Activated naive CD8-positive, alpha-beta T cell (primary cell): ENCODE data around the gene PALM3.

Experiments
- H3K27ac Mint-ChIP-seq: one replicate; pipeline ENCODE4 v1.8.0; 2021; ENCODE audit warnings: mixed read lengths
- H3K27me3 Mint-ChIP-seq: one replicate; pipeline ENCODE4 v1.8.0; 2021; ENCODE audit warnings: mixed read lengths
- H3K36me3 Mint-ChIP-seq: one replicate; pipeline ENCODE4 v1.8.0; 2021; ENCODE audit warnings: mixed read lengths
- H3K4me1 Mint-ChIP-seq: one replicate; pipeline ENCODE4 v1.8.0; 2021; ENCODE audit warnings: low read depth, mixed read lengths
- H3K4me3 Mint-ChIP-seq: one replicate; pipeline ENCODE4 v1.8.0; 2021; ENCODE audit warnings: mild to moderate bottlenecking, mixed read lengths
- H3K9me3 Mint-ChIP-seq: one replicate; pipeline ENCODE4 v1.8.0; 2021; ENCODE audit warnings: low read depth, mixed read lengths

The PALM3 gene

DNA sequence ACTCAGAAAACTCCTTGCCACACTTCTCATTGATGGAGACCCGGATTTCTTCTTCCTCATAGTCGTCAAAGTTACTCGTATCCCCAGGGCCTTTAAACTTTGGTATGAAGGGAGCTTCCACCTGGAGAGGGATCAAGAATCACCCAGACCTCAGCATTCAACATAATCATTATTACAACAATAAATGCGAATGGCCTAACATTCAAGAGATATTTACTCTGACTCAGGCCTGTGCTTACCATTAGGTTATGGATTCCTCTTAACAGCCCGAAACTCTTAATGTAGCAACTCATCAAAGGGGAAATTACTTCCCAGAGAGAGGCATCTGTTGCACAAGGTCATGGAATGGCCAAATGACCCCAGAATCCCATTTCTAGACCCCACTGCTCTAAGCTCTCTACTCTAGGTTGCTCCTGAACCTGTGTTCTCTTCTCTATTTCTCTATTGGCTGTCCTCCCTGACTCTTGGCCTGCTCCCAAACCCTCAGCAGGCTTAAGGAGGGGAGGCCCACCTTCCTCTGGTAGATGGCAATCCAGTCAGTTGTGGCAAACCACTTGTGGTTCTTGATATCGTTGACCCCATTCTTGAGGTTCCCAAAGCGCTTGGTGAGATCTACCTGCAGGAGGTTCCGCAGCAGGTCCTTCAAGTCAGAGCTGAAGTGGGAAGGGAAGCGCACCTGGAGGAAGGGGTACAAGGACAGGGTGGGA lies 31.4 kb upstream of the PALM3 start:
- H3K4me1 Mint-ChIP-seq = peaks cover 18% of the 10 kb centered on the region
- peak overlapping the region; percentile 58 for H3K27ac Mint-ChIP-seq
- no peaks in the 10 kb centered on the region for H3K27me3 Mint-ChIP-seq
- H3K9me3 Mint-ChIP-seq = no peaks in the 10 kb centered on the region
- peak overlapping the region; percentile 59 for H3K4me3 Mint-ChIP-seq
- H3K36me3 Mint-ChIP-seq = peaks cover 6% of the 10 kb centered on the region

DNA sequence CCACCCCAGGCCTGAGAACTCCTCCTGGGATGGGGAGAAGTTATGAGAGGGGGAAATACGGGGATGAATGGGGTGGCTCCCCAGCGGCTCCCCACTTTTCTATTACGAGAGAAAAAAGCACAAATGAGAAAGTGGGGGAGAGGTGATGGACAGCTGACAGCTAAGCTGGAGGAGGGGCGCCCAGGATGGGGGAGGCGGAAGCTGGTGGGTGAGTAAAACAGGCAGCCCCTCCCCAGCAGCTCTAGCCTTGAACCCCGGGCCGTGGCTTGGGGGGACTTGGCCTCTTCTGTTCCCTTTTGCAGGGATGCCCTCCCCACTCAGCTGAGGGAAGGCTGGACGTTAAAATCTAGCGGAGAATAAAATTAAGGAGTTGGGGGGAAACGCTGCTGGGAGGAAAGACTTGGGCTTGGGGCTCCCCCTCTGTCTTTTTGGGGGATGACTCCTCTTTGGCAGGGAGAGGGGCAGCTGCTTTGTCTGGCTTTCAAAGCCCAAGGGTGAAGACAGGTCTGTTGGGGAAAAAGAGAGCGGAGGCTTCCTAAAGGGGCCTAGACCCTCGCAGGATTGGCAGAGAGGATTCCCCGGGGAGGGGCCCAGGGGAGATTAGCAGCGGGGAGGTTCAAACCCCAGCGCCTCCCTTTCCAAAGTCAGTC lies 30.1 kb upstream of the PALM3 start:
- peak overlapping the region; percentile 100 for H3K27ac Mint-ChIP-seq

GRCh38 chr19:14091081-14091812 lies 29.4 kb upstream of the PALM3 start:
- H3K36me3 Mint-ChIP-seq = peaks cover 6% of the 10 kb centered on the region
- no peaks in the 10 kb centered on the region for H3K9me3 Mint-ChIP-seq
- H3K4me1 Mint-ChIP-seq = peaks cover 20% of the 10 kb centered on the region
- H3K4me3 Mint-ChIP-seq = peak overlapping the region; percentile 99
- H3K27me3 Mint-ChIP-seq = no peaks in the 10 kb centered on the region
- H3K27ac Mint-ChIP-seq = peak overlapping the region; percentile 100

More for the DNA sequence above, 30.1 kb upstream of the PALM3 start:
- Mint-ChIP-seq H3K36me3 (peaks cover 6% of the 10 kb centered on the region), H3K9me3 (no peaks in the 10 kb centered on the region), H3K27me3 (no peaks in the 10 kb centered on the region), H3K4me1 (peaks cover 18% of the 10 kb centered on the region), H3K4me3 (peak overlapping the region; percentile 99)

DNA sequence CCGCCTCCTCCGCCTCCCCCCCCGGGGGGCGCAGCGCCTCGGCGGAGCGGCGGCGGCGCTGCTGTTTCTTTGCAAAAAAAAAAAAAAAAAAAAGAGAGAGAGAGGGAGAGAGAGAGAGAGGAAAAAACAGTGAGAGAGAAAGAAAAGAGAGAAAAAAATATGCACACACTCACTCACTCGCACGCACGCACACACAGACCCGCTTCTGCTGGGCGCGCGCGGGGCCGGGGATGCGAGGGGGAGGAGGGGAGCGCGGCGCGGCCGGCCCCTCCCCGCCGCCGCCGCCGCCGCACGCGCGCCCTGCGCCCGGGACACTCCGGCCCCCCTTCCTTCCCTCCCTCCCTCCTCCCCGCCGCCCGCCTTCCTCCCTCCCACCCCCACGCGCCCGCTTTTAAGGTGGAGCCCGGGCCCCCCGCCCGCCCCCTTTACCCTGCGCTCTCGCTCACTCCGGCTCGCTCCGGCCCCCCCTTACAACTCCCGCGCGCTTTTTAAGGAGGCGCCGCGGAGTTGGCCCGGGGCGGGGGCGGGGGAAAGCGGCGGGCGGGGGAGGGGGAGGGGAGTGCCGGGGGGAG lies 28.7 kb upstream of the PALM3 start, which contains the start of gene SAMD1:
TSS of gene SAMD1 (minus strand) at position 243 of the 572 bp plus-strand sequence.
- Mint-ChIP-seq H3K4me3 (peak within 1 kb of the TSS; percentile 99), H3K4me1 (peaks cover 20% of the 10 kb centered on the region), H3K9me3 (no peaks in the 10 kb centered on the region), H3K36me3 (peaks cover 6% of the 10 kb centered on the region), H3K27me3 (no peaks in the 10 kb centered on the region), H3K27ac (peak within 1 kb of the TSS; percentile 100)

DNA sequence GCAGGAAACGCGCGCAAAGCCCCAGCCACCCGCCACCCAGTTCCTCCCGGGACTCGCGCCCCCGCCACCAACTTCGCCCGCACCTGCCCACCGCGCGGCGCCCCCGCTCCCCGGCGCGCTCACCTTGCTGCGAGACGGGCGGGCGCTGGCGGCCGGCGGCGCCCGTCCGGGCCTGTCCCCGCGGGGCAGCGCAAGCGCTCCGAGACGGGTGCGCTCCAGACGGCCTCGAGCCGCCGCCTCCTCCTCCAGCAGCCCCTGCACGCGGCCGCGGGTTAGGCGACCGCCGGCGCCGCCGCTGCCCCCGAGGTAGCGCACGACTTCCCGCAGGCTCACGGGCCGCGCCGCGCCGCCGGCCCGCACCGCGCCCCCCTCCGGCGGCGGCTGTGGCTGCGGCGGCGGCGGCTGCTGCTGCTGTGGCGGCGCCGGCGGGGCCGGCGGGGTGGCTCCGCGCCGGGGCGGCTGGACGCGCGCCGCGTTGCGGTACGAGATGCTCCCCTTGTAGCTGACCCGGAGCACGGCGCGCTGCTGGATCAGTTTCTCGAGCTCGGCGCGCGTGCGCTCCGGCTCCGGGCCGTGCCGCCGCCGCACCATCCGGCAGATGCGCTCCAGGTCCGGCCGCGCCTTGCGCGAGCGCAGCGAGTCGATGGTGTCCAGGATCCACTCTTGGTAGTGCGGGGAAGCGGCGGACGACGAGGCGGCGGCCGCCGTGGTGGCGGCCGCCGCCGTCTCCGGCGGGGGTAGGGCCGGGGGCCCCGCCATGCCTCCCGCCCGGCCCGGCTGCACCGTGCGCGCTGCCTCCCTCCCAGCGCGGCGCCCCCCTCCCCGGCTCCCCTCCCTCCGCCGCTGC lies 28.0 kb upstream of the PALM3 start:
- Mint-ChIP-seq H3K27ac (peak overlapping the region; percentile 88), H3K4me1 (peaks cover 20% of the 10 kb centered on the region), H3K36me3 (peaks cover 6% of the 10 kb centered on the region), H3K9me3 (no peaks in the 10 kb centered on the region), H3K27me3 (no peaks in the 10 kb centered on the region), H3K4me3 (peak overlapping the region; percentile 88)

DNA sequence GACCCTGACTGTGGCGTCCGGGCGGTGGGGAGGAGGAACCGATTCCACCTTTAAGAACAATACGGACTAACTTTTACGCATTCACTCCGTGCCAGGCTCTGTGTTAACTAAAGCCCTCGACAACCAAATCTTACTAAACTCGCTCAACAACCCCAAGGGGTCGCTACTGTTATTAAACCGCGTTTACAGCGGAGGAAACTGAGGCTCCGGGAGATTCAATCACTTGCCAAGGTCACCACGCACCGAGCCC lies 27.5 kb upstream of the PALM3 start:
- Mint-ChIP-seq H3K4me1 (peaks cover 20% of the 10 kb centered on the region), H3K27ac (peak overlapping the region; percentile 88), H3K36me3 (peaks cover 6% of the 10 kb centered on the region), H3K4me3 (peak overlapping the region; percentile 88), H3K27me3 (no peaks in the 10 kb centered on the region), H3K9me3 (no peaks in the 10 kb centered on the region)

DNA sequence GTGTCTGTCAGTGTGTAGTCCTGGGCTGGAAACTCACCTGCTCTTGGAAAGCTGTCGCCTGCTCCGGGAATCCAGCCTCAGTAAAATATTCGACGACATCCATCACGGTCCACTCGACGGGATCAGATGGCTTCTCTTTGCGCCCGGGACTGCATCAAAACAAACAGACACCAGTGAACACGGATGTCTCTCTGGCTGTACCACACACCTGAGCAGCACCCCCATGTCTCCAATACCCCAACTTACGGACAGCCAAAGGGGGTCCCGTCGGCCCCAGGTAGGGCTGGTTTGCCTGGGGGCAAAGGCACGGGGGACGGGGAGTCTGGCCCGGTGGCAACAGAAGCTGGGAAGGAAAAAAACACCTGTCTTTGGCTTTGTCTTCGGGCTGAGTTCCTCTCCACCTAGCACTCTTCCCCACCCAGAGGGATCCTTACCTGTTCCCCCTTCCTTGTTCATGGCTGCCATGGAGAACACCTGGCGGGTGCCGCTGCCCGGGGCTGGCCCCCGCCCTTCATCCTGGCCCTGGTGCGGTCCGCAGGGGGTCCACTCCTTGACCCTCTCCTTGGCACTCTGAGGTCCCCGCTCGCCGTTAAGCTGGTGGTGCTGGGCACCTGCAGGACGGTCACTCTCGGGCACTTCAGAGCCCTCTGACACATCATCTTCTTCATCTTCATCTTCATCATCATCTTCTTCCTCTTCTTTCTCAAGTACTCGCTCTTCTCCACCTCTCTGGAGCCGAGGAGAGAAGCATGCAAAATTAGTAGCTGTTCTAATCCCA lies 26.9 kb upstream of the PALM3 start:
- Mint-ChIP-seq H3K9me3 (no peaks in the 10 kb centered on the region), H3K36me3 (peaks cover 6% of the 10 kb centered on the region), H3K27me3 (no peaks in the 10 kb centered on the region), H3K27ac (peak overlapping the region; percentile 88), H3K4me3 (peak overlapping the region; percentile 88), H3K4me1 (peaks cover 20% of the 10 kb centered on the region)

- H3K9me3 Mint-ChIP-seq = no peaks in the 10 kb centered on the region
- H3K27ac Mint-ChIP-seq = no peak overlapping the region
- peaks cover 19% of the 10 kb centered on the region for H3K4me1 Mint-ChIP-seq
- no peaks in the 10 kb centered on the region for H3K27me3 Mint-ChIP-seq
- H3K4me3 Mint-ChIP-seq = no peak overlapping the region
- peaks cover 4% of the 10 kb centered on the region for H3K36me3 Mint-ChIP-seq
Observed at GRCh38 chr19:14086098-14086497, 24.2 kb upstream of the PALM3 start.

GRCh38 chr19:14085309-14085995 lies 23.6 kb upstream of the PALM3 start, which contains the start of gene C19orf67:
Gene C19orf67, minus strand, starts transcription at chr19:14085783. Its CDS starts 156 bp downstream, at chr19:14085627.
- Mint-ChIP-seq H3K4me1 (peaks cover 21% of the 10 kb centered on the region), H3K27me3 (no peaks in the 10 kb centered on the region), H3K27ac (no peak within 1 kb of the TSS), H3K9me3 (no peaks in the 10 kb centered on the region), H3K36me3 (peaks cover 4% of the 10 kb centered on the region), H3K4me3 (no peak within 1 kb of the TSS)

DNA sequence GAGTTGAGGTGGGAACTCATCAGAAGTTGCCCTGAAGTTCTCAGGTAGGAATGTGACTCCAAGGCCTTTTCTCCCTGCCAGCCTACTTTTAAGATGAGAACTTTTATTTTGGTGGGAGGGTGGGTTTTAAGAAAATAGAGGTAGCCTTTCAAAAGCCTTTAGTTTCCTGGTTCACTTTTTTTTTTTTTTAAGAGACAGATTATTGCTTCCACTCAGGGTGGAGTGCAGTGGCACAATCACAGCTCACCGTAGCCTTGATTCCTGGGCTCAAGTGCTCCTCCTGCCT lies 20.7 kb upstream of the PALM3 start:
- no peak overlapping the region for H3K27ac Mint-ChIP-seq

GRCh38 chr19:14081797-14082674 lies 20.2 kb upstream of the PALM3 start:
- no peaks in the 10 kb centered on the region for H3K36me3 Mint-ChIP-seq

More for the DNA sequence above, 20.7 kb upstream of the PALM3 start:
- Mint-ChIP-seq H3K4me1 (peaks cover 20% of the 10 kb centered on the region), H3K27me3 (no peaks in the 10 kb centered on the region), H3K36me3 (no peaks in the 10 kb centered on the region), H3K4me3 (peak overlapping the region; percentile 92), H3K9me3 (no peaks in the 10 kb centered on the region)

GRCh38 chr19:14080887-14081796 lies 19.3 kb upstream of the PALM3 start:
- no peaks in the 10 kb centered on the region for H3K36me3 Mint-ChIP-seq
- H3K27ac Mint-ChIP-seq = peak overlapping the region; percentile 85
- no peaks in the 10 kb centered on the region for H3K9me3 Mint-ChIP-seq
- H3K4me1 Mint-ChIP-seq = peaks cover 18% of the 10 kb centered on the region
- H3K27me3 Mint-ChIP-seq = no peaks in the 10 kb centered on the region
- H3K4me3 Mint-ChIP-seq = peak overlapping the region; percentile 92

More at GRCh38 chr19:14081797-14082674, 20.2 kb upstream of the PALM3 start:
- Mint-ChIP-seq H3K4me3 (peak overlapping the region; percentile 92), H3K27ac (peak overlapping the region; percentile 85), H3K9me3 (no peaks in the 10 kb centered on the region), H3K4me1 (peaks cover 20% of the 10 kb centered on the region), H3K27me3 (no peaks in the 10 kb centered on the region)
